HL-60/S4 treated with retinoic acid at 250 ng/mL for 4 days and 3 days (cell line): ENCODE measurements around the gene PITPNB.

Experiments
- in situ Hi-C: fragments of 300-500 bp; cut with MboI; formaldehyde crosslinking; loops from 2 replicates; pipeline ENCODE4 v1.7.0; 2022; ENCODE audit warnings: low sequenced_read_pairs

The PITPNB gene

DNA sequence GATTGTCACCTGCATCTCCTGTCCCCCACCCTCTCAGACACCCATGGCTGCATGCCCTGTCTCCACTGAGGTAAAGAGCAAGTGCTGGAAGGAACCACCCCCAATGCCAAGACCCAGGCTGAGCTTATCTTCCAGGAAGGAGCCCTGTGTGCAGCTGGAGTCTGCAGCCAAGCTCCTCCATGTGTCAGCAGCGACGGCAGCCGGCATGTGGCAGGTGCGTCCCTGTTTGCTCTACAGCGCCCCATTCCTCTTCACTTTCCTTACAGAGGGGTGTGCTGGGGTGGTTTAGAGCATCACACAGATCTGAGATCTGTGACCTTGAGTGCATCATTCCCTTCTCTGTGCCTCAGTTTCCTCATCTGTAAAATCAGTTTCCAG is 109.8 kb downstream of the PITPNB start:
- in situ Hi-C loops: no loop called here

DNA sequence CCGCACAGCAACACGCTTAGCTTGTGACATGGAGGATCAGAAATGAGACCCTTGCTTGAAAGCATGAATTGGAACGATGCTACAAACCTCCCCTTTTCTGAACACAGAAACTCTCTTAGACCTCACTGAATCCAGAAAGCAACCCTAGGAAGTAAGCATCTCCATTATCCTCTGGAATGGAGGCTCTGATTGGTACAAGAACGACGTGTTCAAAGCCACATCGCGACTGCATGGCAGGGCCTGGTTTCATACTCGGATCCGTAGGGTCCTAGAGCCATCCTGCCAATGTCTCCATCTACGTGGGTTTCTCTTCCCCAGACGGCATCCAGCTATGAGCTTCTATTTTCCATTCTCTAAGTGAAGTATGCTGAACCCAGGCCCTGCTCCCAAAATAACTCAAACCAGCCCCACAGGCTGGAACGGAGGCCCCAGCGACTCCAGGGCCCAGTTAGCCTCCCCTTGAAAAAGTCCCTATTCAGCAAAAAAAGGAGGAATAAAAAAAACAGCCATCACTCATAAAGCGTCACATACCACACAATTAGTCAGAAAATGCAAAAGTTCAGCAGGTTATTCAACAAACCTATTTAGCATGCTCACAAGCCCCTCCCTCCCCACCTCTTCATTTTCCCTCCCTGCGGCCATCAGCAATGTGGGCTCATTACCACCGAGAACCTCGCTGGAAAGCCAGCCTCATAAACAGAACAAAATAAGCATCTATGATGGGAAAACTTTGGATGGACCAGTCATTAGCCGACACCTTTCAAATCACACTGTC is 110.4 kb downstream of the PITPNB start:
- in situ Hi-C loops: no loop called here

DNA sequence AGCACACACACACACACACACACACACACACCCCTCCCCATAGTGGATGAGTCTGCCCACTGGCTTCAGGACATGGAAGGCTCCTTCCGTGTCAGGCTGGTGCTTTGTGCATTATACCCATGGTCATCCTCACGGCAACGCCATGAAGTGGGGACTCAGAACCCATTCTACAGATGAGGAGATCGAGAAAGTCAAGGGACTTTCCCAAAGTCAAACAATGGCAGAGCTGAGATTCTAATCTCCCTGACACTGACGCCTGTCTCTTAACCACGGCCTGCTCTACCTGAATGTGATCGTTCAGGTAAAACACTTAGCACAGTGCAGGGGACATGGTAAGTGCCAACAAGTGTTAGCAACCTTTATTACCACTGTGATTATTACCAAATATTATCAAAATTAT is 113.2 kb downstream of the PITPNB start:
- in situ Hi-C loops: no loop called here

DNA sequence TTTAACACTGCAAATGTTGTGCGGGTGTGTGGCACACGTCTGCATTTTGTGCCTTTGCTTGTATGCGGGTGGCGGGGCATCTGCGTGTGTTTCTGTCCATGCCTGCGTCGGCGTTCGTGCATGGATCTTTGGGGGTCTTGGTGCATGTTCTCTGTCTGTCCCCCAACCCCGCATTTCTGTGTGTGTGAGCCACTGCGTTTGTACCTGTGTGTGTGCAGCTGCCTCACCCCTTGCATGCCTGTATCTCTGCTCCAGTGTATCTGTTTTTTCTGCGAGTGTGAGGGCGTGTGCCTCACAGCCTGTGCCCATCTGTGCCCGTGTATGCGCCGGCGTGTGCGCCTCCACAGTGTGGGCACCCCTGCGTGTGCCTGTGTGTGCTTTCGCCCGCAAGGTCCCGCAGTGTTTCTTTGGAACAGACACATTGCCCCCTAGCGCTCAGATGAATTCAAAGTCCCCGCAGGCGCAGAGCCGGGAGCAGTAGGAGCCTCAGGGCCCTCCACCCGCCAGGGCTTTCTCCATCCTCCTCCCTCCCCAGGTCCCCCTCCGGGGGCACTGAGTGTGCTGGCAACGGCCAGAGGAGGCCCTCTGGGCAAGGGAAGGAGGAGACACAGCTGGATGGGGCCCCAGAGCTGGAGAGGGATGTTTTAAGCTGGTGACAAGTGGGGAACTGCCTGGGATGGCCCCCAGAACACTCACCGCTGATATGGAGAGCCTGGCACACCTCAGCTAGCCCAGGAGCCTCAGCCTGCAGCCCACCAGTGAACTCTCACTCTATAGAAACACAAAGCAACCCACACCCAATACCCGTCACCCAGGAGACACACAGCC is 114.4 kb downstream of the PITPNB start:
- in situ Hi-C loops: no loop called here

DNA sequence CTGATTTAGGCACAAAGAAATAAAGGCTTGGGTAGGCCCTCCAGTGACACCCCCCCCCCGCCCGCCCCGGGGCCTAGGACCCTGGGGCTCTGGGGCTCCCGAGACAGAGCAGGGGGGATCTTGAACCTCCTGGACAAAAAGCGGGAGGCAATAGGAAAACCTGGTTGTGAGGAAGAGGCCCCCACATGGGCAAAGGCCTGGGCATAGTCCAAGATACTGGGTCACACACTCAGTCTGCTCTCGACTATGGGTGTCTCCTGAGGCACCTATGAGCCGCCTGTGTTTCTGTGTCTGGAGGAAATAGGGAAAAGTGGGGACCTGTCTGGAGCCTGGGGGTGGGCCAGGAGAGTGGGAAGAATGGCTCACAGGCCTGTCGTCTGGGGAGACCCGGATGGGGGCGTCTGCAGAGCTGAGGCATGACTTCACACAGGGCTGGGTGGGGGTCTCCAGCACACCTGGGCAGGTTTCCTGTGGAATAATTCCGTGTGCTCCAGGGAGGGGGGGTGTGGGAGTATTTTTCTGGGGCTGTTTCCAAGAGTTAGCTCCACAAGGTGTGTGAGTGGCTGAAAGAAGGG is 115.1 kb downstream of the PITPNB start:
- in situ Hi-C loops: no loop called here

DNA sequence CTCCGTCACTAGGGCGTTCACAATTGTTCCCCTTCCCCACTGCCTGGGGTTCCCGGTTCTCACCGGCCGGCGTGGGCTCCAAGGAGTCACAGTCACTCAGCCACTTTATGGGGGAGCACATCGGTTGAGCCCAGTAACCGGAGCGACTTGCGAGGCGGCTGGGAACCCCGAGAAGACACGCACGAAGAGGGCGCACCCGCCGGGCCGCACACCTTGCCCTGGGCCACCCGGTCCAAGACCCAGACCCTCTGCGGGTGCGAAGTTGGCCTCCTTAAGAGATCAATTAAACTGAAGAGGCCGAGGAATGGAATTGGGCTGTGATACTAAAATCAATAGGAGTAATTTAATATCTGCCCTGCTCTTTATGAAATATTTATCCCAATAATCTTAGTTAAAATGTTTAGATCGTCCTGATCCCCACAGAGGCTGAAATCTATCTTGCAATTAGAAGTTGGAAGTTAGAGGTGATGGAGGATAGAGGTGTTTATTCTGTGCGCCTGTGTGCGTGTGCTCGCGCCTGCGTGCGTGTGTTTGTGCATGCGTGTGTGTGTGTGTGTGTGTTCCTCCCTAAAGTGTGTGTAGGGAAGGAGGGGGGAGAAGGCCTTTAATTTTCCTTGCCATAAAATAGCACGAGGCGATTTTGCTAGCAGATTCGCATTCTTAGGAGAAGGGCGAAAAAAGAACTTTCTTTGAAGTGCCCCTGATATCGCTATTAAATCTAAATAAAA is 116.5 kb downstream of the PITPNB start:
- in situ Hi-C loops: no loop called here
